C4-2B (cell line): ENCODE data around the gene SYT14.
"Not testable (repeated sequence)": the region's sequence is repeated elsewhere in the genome, so short reads cannot be mapped to it uniquely, and the experiment has no call there.

Source experiments
- CTCF ChIP-seq: fragments of 450-650 bp; conservative IDR thresholded peaks from 2 replicates; pipeline ENCODE4 v1.5.1; 2017; ENCODE audit warnings: mild to moderate bottlenecking
- ZFX ChIP-seq: fragments of 450-650 bp; IDR thresholded peaks from 2 replicates; pipeline ENCODE4 v1.6.1; 2017

- TF ChIP-seq CTCF, ZFX: not testable (repeated sequence)
Observed at GRCh38 chr1:209888291-209889076, 49.5 kb upstream of the SYT14 start.
